ENCODE data around the gene ADAM22. TPM values are rescaled to one million over a fixed set of nuclear protein-coding genes. Genes with fewer than 3 reads are reported as not detected.

Gene ADAM22
- total and polyA plus RNA-seq, 2 experiments from 2014 or later, result 2.7 to 18.7 TPM

DNA sequence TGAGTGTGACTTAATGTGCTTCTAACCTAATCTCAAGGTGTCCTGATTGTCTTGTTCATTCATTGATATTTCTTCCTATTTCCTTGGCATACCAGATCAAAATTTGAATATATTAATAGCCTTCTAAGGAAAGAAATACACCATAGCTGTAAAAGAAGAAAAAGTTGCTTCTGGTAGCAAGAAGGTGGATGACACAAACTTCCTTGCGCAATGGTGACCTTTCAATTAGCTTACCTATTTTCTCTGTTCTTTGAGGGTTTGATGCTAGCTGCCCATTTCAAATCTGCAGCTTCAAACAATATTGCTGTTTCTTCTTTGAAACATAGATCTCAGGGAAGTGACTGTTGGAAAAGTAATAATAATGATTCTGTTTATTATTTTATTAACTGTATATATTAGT is 108.8 kb downstream of the ADAM22 start:
- Mint-ChIP-seq H3K27ac (no peak overlapping the region), H3K36me3 (ENCODE audit: low read depth) (no peaks in the 10 kb centered on the region), H3K27me3 (ENCODE audit: insufficient read depth, low read depth, poor library complexity) (no peaks in the 10 kb centered on the region), H3K4me3 (no peak overlapping the region), H3K4me1 (peaks cover 5% of the 10 kb centered on the region; the same call in 2 of the 3 replicates), H3K9me3 (no peaks in the 10 kb centered on the region; the same call in 2 of the 3 replicates)
- H3K27ac ChIP-seq (ENCODE audit: low read depth), result no peak overlapping the region
- no peaks in the 10 kb centered on the region for H3K4me1 ChIP-seq (ENCODE audit: insufficient read depth)
- peaks cover 1% of the 10 kb centered on the region; the same call in 1 of the 2 replicates for H3K9me2 ChIP-seq (ENCODE audit: insufficient read depth)
- DNase-seq (ENCODE audit: low spot score) (no peak), ATAC-seq (no peak)
- H3K36me3 ChIP-seq (ENCODE audit: insufficient read depth), result no peaks in the 10 kb centered on the region
- H3K27me3 ChIP-seq (ENCODE audit: insufficient read depth), result no peaks in the 10 kb centered on the region
- H2AFZ ChIP-seq, result no peak overlapping the region
- H3K4me2 ChIP-seq, result no peak overlapping the region
- H3K4me3 ChIP-seq, result no peak overlapping the region
- no peaks in the 10 kb centered on the region for H4K20me1 ChIP-seq (replicated peaks; ENCODE audit: insufficient read depth)
- TF ChIP-seq, protein P1, sequence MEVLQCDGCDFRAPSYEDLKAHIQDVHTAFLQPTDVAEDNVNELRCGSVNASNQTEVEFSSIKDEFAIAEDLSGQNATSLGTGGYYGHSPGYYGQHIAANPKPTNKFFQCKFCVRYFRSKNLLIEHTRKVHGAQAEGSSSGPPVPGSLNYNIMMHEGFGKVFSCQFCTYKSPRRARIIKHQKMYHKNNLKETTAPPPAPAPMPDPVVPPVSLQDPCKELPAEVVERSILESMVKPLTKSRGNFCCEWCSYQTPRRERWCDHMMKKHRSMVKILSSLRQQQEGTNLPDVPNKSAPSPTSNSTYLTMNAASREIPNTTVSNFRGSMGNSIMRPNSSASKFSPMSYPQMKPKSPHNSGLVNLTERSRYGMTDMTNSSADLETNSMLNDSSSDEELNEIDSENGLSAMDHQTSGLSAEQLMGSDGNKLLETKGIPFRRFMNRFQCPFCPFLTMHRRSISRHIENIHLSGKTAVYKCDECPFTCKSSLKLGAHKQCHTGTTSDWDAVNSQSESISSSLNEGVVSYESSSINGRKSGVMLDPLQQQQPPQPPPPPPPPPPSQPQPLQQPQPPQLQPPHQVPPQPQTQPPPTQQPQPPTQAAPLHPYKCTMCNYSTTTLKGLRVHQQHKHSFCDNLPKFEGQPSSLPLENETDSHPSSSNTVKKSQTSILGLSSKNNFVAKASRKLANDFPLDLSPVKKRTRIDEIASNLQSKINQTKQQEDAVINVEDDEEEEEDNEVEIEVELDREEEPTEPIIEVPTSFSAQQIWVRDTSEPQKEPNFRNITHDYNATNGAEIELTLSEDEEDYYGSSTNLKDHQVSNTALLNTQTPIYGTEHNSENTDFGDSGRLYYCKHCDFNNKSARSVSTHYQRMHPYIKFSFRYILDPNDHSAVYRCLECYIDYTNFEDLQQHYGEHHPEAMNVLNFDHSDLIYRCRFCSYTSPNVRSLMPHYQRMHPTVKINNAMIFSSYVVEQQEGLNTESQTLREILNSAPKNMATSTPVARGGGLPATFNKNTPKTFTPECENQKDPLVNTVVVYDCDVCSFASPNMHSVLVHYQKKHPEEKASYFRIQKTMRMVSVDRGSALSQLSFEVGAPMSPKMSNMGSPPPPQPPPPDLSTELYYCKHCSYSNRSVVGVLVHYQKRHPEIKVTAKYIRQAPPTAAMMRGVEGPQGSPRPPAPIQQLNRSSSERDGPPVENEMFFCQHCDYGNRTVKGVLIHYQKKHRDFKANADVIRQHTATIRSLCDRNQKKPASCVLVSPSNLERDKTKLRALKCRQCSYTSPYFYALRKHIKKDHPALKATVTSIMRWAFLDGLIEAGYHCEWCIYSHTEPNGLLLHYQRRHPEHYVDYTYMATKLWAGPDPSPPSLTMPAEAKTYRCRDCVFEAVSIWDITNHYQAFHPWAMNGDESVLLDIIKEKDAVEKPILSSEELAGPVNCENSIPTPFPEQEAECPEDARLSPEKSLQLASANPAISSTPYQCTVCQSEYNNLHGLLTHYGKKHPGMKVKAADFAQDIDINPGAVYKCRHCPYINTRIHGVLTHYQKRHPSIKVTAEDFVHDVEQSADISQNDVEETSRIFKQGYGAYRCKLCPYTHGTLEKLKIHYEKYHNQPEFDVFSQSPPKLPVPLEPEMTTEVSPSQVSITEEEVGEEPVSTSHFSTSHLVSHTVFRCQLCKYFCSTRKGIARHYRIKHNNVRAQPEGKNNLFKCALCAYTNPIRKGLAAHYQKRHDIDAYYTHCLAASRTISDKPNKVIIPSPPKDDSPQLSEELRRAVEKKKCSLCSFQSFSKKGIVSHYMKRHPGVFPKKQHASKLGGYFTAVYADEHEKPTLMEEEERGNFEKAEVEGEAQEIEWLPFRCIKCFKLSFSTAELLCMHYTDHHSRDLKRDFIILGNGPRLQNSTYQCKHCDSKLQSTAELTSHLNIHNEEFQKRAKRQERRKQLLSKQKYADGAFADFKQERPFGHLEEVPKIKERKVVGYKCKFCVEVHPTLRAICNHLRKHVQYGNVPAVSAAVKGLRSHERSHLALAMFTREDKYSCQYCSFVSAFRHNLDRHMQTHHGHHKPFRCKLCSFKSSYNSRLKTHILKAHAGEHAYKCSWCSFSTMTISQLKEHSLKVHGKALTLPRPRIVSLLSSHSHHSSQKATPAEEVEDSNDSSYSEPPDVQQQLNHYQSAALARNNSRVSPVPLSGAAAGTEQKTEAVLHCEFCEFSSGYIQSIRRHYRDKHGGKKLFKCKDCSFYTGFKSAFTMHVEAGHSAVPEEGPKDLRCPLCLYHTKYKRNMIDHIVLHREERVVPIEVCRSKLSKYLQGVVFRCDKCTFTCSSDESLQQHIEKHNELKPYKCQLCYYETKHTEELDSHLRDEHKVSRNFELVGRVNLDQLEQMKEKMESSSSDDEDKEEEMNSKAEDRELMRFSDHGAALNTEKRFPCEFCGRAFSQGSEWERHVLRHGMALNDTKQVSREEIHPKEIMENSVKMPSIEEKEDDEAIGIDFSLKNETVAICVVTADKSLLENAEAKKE (CRISPR knock-in tag; IDR thresholded peaks at IDR 0.05), result no peak
- TF ChIP-seq ZNF331 (CRISPR knock-in tag; IDR thresholded peaks at IDR 0.05; ENCODE audit: low read depth) (no peak), STAT1 (IDR thresholded peaks at IDR 0.05; ENCODE audit: unreplicated experiment) (no peak), CREB1 (CRISPR knock-in tag; IDR thresholded peaks at IDR 0.05; ENCODE audit: low read depth) (no peak), NANOG (IDR thresholded peaks at IDR 0.05; ENCODE audit: borderline replicate concordance) (no peak), EZH2phosphoT487 (IDR thresholded peaks at IDR 0.05; ENCODE audit: unreplicated experiment) (no peak), EZH2 (IDR thresholded peaks at IDR 0.05; ENCODE audit: low read depth, unreplicated experiment) (no peak), POLR2AphosphoS5 (IDR thresholded peaks at IDR 0.05; ENCODE audit: low read depth) (no peak), JUNB (IDR thresholded peaks at IDR 0.05; ENCODE audit: unreplicated experiment) (no peak), ZNF114 (CRISPR knock-in tag; IDR thresholded peaks at IDR 0.05) (no peak)
- TF ChIP-seq, protein P2, sequence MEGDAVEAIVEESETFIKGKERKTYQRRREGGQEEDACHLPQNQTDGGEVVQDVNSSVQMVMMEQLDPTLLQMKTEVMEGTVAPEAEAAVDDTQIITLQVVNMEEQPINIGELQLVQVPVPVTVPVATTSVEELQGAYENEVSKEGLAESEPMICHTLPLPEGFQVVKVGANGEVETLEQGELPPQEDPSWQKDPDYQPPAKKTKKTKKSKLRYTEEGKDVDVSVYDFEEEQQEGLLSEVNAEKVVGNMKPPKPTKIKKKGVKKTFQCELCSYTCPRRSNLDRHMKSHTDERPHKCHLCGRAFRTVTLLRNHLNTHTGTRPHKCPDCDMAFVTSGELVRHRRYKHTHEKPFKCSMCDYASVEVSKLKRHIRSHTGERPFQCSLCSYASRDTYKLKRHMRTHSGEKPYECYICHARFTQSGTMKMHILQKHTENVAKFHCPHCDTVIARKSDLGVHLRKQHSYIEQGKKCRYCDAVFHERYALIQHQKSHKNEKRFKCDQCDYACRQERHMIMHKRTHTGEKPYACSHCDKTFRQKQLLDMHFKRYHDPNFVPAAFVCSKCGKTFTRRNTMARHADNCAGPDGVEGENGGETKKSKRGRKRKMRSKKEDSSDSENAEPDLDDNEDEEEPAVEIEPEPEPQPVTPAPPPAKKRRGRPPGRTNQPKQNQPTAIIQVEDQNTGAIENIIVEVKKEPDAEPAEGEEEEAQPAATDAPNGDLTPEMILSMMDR (conservative IDR thresholded peaks at IDR 0.05; ENCODE audit: low read depth in 2 of 2), result no peak
- TF ChIP-seq, protein P3, sequence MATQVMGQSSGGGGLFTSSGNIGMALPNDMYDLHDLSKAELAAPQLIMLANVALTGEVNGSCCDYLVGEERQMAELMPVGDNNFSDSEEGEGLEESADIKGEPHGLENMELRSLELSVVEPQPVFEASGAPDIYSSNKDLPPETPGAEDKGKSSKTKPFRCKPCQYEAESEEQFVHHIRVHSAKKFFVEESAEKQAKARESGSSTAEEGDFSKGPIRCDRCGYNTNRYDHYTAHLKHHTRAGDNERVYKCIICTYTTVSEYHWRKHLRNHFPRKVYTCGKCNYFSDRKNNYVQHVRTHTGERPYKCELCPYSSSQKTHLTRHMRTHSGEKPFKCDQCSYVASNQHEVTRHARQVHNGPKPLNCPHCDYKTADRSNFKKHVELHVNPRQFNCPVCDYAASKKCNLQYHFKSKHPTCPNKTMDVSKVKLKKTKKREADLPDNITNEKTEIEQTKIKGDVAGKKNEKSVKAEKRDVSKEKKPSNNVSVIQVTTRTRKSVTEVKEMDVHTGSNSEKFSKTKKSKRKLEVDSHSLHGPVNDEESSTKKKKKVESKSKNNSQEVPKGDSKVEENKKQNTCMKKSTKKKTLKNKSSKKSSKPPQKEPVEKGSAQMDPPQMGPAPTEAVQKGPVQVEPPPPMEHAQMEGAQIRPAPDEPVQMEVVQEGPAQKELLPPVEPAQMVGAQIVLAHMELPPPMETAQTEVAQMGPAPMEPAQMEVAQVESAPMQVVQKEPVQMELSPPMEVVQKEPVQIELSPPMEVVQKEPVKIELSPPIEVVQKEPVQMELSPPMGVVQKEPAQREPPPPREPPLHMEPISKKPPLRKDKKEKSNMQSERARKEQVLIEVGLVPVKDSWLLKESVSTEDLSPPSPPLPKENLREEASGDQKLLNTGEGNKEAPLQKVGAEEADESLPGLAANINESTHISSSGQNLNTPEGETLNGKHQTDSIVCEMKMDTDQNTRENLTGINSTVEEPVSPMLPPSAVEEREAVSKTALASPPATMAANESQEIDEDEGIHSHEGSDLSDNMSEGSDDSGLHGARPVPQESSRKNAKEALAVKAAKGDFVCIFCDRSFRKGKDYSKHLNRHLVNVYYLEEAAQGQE (IDR thresholded peaks at IDR 0.05; ENCODE audit: unreplicated experiment), result no peak
- TF ChIP-seq, protein P4, sequence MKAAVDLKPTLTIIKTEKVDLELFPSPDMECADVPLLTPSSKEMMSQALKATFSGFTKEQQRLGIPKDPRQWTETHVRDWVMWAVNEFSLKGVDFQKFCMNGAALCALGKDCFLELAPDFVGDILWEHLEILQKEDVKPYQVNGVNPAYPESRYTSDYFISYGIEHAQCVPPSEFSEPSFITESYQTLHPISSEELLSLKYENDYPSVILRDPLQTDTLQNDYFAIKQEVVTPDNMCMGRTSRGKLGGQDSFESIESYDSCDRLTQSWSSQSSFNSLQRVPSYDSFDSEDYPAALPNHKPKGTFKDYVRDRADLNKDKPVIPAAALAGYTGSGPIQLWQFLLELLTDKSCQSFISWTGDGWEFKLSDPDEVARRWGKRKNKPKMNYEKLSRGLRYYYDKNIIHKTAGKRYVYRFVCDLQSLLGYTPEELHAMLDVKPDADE (IDR thresholded peaks at IDR 0.05), result no peak
- H3F3A ChIP-seq (replicated peaks; ENCODE audit: low read depth), result no peaks in the 10 kb centered on the region
- no peaks in the 10 kb centered on the region for H3K79me2 ChIP-seq (replicated peaks; ENCODE audit: insufficient read depth)

All from GM23338 (cell line).